ENCODE data around the gene GRIN2A. TPM values are rescaled to one million over a fixed set of nuclear protein-coding genes. Genes with fewer than 3 reads are reported as not detected.

Gene GRIN2A
- total RNA-seq, 1 donor from 2014 or later, result 0.74 TPM

Other genes starting within 250 kb of the GRIN2A start
- 7.4 TPM for gene ATF7IP2, start 203.6 kb upstream of the GRIN2A start, total RNA-seq